GM12878 (cell line): ENCODE measurements around the gene RALGPS1. TPM values are rescaled to one million over a fixed set of nuclear protein-coding genes. Genes with fewer than 3 reads are reported as not detected.

ENCODE experiments used
- ASH2L ChIP-seq: fragments of 300-600, 200-600 bp; sonication (generic); IDR thresholded peaks from 2 replicates; pipeline ENCODE4 v1.6.1; 2017; ENCODE audit warnings: low read depth, mild to moderate bottlenecking, borderline replicate concordance
- BCL11A ChIP-seq: IDR thresholded peaks from 2 replicates; pipeline ENCODE4 v1.6.1; 2011; ENCODE audit warnings: low read depth, low read length
- BMI1 ChIP-seq: fragments of 450-650 bp; IDR thresholded peaks from 2 replicates; pipeline ENCODE4 v1.6.1; 2016; ENCODE audit warnings: mild to moderate bottlenecking, moderate library complexity, borderline replicate concordance
- CBX3 ChIP-seq: fragments of 200-600 bp; sonication (generic); IDR thresholded peaks from 2 replicates; pipeline ENCODE4 v1.6.1; 2016; ENCODE audit warnings: low read depth, borderline replicate concordance
- CHD4 ChIP-seq: fragments of 200-600 bp; sonication (generic); IDR thresholded peaks from 2 replicates; pipeline ENCODE4 v1.6.1; 2016; ENCODE audit warnings: mild to moderate bottlenecking
- EP300 ChIP-seq, 2 experiments: fragments of 150-350 bp in 1 of 2; IDR thresholded peaks; 2 replicates each; pipeline ENCODE4 v1.6.1; 2011 to 2012; ENCODE audit warnings: low read depth in 2 of 2, low read length in 2 of 2, borderline replicate concordance in 1 of 2, improper control_type of control experiment in 1 of 2, inconsistent platforms in 1 of 2; ENCODE audit not compliant: control insufficient read depth in 1 of 2
- HDAC6 ChIP-seq: fragments of 200-600 bp; sonication (generic); IDR thresholded peaks from one replicate; pipeline ENCODE4 v1.8.0; 2017; ENCODE audit warnings: antibody characterized with exemption; ENCODE audit not compliant: unreplicated experiment
- MEF2B ChIP-seq: fragments of 450-650 bp; IDR thresholded peaks from 2 replicates; pipeline ENCODE4 v1.6.1; 2018; ENCODE audit warnings: mild to moderate bottlenecking, moderate library complexity; ENCODE audit not compliant: partially characterized antibody, poor library complexity, severe bottlenecking
- MYB ChIP-seq: fragments of 150-350 bp; IDR thresholded peaks from 2 replicates; pipeline ENCODE4 v1.6.1; 2014; ENCODE audit warnings: mild to moderate bottlenecking, low read depth, low read length, borderline replicate concordance
- SUZ12 ChIP-seq: fragments of 200-600 bp; sonication (generic); IDR thresholded peaks from one replicate; pipeline ENCODE4 v1.6.1; 2018; ENCODE audit warnings: antibody characterized with exemption, mild to moderate bottlenecking; ENCODE audit not compliant: unreplicated experiment
- TCF3 ChIP-seq: IDR thresholded peaks from 2 replicates; pipeline ENCODE4 v1.6.1; 2012; ENCODE audit warnings: low read depth, mild to moderate bottlenecking, low read length, borderline replicate concordance; ENCODE audit not compliant: insufficient read depth
- ZZZ3 ChIP-seq: IDR thresholded peaks from 2 replicates; pipeline ENCODE4 v1.6.1; 2011; ENCODE audit warnings: low read depth; ENCODE audit not compliant: control insufficient read depth, insufficient read length
- polyA plus RNA-seq, 11 experiments: library from polyadenylated mRNA; depleted of rRNA in 4 of 11; unstranded in 6 of 11; stranded (reverse) in 5 of 11; fragments of >200 nt; fragmentation: Nextera tagmentation in 4 of 11; fragmentation: Illumina TruSeq in 1 of 11; extraction: Ambion mirVana in 4 of 11; extraction: Trizol in 1 of 11; gene quantifications; 1 replicate in 1 of 11; 2 replicates in 10 of 11; pipeline versions ENCODE4 v1.2.1 to v1.2.3, GENCODE V29; 2011 to 2016; ENCODE audit warnings: inconsistent platforms in 2 of 11, missing spikeins in 2 of 11, low read depth in 1 of 11
- total RNA-seq, 4 experiments: library from RNA; depleted of rRNA in 3 of 4; stranded (reverse); fragments of >200 nt in 3 of 4; fragmentation: Illumina TruSeq in 1 of 4; extraction: Trizol in 1 of 4; gene quantifications; 2 replicates each; pipeline versions ENCODE4 v1.2.1 to v1.2.3, GENCODE V29; 2013 to 2021
- TF ChIP-seq, protein P1 (sequence below): fragments of 450-650 bp; IDR thresholded peaks from 2 replicates; pipeline ENCODE4 v1.6.1; 2016; ENCODE audit warnings: mild to moderate bottlenecking
- TF ChIP-seq, protein P2 (sequence below): fragments of 450-650 bp; IDR thresholded peaks from 2 replicates; pipeline ENCODE4 v1.6.1; 2017; ENCODE audit warnings: antibody characterized with exemption, mild to moderate bottlenecking, moderate library complexity
- TF ChIP-seq, protein P3 (sequence below): fragments of 450-650 bp; IDR thresholded peaks from 2 replicates; pipeline ENCODE4 v1.6.1; 2016; ENCODE audit warnings: mild to moderate bottlenecking, moderate library complexity, borderline replicate concordance
- TF ChIP-seq, protein P4 (sequence below): fragments of 150-350 bp; IDR thresholded peaks from 2 replicates; pipeline ENCODE4 v1.6.1; 2016; ENCODE audit warnings: low read depth, low read length

Gene RALGPS1
- total and polyA plus RNA-seq, 10 of the 15 experiments (the other 5 are each of a cell fraction or from before 2014, with no cell fraction given): 0.13 to 5.6 (median 2.7) TPM

DNA sequence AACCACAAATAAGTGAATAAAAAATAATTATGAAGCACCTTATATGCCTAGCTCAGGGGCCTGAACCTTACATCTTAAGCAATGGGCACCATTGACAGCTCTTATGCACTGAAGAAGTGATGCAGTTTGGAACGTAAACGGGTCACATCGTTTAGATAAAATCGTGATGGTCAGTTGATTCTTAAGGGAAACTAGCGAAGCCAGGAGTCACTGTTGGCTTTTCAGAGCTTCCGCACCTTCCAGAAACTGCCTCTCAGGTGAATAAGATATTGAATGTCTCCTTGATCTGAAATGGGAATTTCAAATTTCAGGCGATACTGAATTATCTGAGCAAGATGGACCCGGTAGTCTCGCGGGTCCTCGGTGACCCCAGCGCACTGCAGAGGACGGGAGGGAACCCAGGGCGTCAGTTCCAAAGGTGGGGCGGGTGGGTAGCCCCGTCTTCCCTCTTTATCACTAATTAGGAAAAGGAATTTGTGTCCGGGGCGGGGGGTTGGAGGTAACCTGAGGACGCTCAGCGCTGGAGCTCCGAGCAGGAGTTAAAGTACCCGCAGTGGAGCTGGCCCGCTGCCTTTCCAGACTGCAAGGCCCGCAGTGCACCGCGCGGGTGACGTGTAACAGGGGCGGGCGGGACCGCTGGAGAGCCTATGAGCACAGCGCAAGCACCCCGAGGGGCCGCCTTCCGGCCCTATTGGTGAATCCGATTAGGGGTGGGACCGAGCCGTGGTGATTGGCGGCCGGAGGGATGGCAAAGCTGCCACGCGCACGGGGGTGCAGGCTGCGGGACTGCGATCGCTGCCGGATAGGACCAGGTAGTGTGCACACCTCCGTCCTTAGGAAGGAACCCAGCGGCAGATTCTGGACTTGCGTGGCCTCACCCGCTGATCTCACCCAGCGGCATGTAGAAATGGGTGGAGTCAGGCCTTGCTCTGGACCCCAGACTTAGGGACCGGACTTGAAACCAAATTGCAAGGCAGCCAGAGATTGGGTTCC lies 330.3 kb downstream of the RALGPS1 start (continued):
- TF ChIP-seq ASH2L (no peak), BCL11A (no peak), ZZZ3 (no peak), BMI1 (no peak), EP300 (IDR thresholded peaks at IDR 0.05; ENCODE audit: borderline replicate concordance in 1 of 2, control insufficient read depth in 1 of 2, low read depth in 2 of 2, low read length in 2 of 2) (no peak), MYB (no peak), HDAC6 (no peak), MEF2B (no peak), CHD4 (no peak), TCF3 (no peak), CBX3 (no peak), SUZ12 (no peak)
- TF ChIP-seq, protein P1, sequence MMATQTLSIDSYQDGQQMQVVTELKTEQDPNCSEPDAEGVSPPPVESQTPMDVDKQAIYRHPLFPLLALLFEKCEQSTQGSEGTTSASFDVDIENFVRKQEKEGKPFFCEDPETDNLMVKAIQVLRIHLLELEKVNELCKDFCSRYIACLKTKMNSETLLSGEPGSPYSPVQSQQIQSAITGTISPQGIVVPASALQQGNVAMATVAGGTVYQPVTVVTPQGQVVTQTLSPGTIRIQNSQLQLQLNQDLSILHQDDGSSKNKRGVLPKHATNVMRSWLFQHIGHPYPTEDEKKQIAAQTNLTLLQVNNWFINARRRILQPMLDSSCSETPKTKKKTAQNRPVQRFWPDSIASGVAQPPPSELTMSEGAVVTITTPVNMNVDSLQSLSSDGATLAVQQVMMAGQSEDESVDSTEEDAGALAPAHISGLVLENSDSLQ: peak; percentile 98
- TF ChIP-seq, protein P2, sequence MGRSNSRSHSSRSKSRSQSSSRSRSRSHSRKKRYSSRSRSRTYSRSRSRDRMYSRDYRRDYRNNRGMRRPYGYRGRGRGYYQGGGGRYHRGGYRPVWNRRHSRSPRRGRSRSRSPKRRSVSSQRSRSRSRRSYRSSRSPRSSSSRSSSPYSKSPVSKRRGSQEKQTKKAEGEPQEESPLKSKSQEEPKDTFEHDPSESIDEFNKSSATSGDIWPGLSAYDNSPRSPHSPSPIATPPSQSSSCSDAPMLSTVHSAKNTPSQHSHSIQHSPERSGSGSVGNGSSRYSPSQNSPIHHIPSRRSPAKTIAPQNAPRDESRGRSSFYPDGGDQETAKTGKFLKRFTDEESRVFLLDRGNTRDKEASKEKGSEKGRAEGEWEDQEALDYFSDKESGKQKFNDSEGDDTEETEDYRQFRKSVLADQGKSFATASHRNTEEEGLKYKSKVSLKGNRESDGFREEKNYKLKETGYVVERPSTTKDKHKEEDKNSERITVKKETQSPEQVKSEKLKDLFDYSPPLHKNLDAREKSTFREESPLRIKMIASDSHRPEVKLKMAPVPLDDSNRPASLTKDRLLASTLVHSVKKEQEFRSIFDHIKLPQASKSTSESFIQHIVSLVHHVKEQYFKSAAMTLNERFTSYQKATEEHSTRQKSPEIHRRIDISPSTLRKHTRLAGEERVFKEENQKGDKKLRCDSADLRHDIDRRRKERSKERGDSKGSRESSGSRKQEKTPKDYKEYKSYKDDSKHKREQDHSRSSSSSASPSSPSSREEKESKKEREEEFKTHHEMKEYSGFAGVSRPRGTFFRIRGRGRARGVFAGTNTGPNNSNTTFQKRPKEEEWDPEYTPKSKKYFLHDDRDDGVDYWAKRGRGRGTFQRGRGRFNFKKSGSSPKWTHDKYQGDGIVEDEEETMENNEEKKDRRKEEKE: peak; percentile 58; the same call in 1 of the 2 replicates
- TF ChIP-seq, protein P3, sequence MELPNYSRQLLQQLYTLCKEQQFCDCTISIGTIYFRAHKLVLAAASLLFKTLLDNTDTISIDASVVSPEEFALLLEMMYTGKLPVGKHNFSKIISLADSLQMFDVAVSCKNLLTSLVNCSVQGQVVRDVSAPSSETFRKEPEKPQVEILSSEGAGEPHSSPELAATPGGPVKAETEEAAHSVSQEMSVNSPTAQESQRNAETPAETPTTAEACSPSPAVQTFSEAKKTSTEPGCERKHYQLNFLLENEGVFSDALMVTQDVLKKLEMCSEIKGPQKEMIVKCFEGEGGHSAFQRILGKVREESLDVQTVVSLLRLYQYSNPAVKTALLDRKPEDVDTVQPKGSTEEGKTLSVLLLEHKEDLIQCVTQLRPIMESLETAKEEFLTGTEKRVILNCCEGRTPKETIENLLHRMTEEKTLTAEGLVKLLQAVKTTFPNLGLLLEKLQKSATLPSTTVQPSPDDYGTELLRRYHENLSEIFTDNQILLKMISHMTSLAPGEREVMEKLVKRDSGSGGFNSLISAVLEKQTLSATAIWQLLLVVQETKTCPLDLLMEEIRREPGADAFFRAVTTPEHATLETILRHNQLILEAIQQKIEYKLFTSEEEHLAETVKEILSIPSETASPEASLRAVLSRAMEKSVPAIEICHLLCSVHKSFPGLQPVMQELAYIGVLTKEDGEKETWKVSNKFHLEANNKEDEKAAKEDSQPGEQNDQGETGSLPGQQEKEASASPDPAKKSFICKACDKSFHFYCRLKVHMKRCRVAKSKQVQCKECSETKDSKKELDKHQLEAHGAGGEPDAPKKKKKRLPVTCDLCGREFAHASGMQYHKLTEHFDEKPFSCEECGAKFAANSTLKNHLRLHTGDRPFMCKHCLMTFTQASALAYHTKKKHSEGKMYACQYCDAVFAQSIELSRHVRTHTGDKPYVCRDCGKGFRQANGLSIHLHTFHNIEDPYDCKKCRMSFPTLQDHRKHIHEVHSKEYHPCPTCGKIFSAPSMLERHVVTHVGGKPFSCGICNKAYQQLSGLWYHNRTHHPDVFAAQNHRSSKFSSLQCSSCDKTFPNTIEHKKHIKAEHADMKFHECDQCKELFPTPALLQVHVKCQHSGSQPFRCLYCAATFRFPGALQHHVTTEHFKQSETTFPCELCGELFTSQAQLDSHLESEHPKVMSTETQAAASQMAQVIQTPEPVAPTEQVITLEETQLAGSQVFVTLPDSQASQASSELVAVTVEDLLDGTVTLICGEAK: no peak
- TF ChIP-seq, protein P4, sequence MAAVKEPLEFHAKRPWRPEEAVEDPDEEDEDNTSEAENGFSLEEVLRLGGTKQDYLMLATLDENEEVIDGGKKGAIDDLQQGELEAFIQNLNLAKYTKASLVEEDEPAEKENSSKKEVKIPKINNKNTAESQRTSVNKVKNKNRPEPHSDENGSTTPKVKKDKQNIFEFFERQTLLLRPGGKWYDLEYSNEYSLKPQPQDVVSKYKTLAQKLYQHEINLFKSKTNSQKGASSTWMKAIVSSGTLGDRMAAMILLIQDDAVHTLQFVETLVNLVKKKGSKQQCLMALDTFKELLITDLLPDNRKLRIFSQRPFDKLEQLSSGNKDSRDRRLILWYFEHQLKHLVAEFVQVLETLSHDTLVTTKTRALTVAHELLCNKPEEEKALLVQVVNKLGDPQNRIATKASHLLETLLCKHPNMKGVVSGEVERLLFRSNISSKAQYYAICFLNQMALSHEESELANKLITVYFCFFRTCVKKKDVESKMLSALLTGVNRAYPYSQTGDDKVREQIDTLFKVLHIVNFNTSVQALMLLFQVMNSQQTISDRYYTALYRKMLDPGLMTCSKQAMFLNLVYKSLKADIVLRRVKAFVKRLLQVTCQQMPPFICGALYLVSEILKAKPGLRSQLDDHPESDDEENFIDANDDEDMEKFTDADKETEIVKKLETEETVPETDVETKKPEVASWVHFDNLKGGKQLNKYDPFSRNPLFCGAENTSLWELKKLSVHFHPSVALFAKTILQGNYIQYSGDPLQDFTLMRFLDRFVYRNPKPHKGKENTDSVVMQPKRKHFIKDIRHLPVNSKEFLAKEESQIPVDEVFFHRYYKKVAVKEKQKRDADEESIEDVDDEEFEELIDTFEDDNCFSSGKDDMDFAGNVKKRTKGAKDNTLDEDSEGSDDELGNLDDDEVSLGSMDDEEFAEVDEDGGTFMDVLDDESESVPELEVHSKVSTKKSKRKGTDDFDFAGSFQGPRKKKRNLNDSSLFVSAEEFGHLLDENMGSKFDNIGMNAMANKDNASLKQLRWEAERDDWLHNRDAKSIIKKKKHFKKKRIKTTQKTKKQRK: peak; percentile 53
